IPS DF 6.9 (cell line): ENCODE data around the gene TRMT1.
A peak's percentile ranks its signal among the peaks of the same experiment; 100 is the strongest.

Experiments used
- DNase-seq: peaks from one replicate; pipeline ENCODE4 v3.0.0-alpha.2; 2013; ENCODE audit warnings: low read depth, low spot score
- H3K27ac ChIP-seq: one replicate; pipeline ENCODE4 v1.5.1; 2013; ENCODE audit warnings: low read length, control low read depth
- H3K27me3 ChIP-seq: 2 replicates; pipeline ENCODE4 v1.6.1; 2013; ENCODE audit warnings: mild to moderate bottlenecking, low read length; ENCODE audit not compliant: control insufficient read depth, insufficient read depth
- H3K36me3 ChIP-seq: 2 replicates; pipeline ENCODE4 v1.6.1; 2013; ENCODE audit warnings: low read length; ENCODE audit not compliant: control insufficient read depth, insufficient read depth
- H3K4me1 ChIP-seq: 2 replicates; pipeline ENCODE4 v1.6.1; 2013; ENCODE audit warnings: low read length; ENCODE audit not compliant: control insufficient read depth, insufficient read depth
- H3K4me3 ChIP-seq: 2 replicates; pipeline ENCODE4 v1.5.1; 2013; ENCODE audit warnings: mild to moderate bottlenecking, low read length
- H3K9me3 ChIP-seq: 2 replicates; pipeline ENCODE4 v1.6.1; 2013; ENCODE audit warnings: low read length, inconsistent platforms; ENCODE audit not compliant: control insufficient read depth, insufficient read depth
- WGBS: extraction: QIAGEN DNeasy Blood & Tissue Kit; methylation state at CpG from one replicate; pipeline ENCODE4 v1.1.7; 2013; ENCODE audit warnings: mixed read lengths, missing lambda C conversion rate; ENCODE audit not compliant: insufficient read length, insufficient coverage; 5-methylcytosine and 5-hydroxymethylcytosine counted together

The TRMT1 gene

DNA sequence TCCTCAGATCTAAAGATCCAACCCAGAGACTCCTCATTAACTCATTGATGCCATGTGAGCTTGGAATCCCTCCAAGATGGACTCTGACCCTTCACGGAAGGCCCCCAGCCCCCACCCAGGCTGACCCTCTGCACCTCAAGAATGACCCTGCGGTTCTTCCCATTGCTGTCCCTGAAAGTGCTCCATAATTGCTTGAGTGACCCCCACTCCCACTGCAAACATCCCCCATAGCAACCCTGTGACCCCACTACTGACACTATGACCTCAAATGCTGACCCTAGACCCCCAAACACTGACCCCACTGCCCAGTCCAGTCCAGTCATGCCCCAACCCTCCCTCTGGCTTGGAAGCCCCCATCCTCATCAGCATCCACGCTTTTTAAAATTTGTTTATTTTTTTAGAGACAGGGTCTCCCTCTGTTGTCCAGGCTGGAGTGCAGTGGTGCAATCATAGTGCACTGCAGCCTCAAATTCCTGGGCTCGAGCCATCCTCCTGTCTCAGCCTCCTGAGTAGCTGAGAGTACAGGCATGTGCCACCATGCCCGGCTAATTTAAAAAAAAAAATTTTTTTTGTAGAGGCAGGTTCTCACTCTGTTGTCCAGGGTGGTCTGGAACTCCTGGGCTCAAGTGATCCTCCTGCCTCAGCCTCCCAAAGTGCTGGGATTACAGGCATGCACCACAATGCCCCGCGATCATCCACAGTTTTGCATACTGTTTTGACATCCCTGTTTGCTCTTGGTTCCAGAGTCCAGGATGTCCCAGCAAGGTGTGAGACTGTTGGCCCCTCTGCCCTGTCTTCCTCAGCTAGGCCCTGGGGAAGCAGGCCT lies 14.7 kb downstream of the TRMT1 start:
- no peak for DNase-seq
- H3K27ac ChIP-seq = no peak overlapping the region
- H3K4me3 ChIP-seq = no peak overlapping the region
- H3K27me3 ChIP-seq = peaks cover 24% of the 10 kb centered on the region
- WGBS = no CpG with 5 or more reads among the region's 7 CpGs
- no peaks in the 10 kb centered on the region for H3K9me3 ChIP-seq
- H3K4me1 ChIP-seq = peaks cover 4% of the 10 kb centered on the region; the same call in 1 of the 2 replicates
- H3K36me3 ChIP-seq = 0 out of 2 replicates have a peak, but pooled peaks cover 3% of the 10 kb centered on the region

DNA sequence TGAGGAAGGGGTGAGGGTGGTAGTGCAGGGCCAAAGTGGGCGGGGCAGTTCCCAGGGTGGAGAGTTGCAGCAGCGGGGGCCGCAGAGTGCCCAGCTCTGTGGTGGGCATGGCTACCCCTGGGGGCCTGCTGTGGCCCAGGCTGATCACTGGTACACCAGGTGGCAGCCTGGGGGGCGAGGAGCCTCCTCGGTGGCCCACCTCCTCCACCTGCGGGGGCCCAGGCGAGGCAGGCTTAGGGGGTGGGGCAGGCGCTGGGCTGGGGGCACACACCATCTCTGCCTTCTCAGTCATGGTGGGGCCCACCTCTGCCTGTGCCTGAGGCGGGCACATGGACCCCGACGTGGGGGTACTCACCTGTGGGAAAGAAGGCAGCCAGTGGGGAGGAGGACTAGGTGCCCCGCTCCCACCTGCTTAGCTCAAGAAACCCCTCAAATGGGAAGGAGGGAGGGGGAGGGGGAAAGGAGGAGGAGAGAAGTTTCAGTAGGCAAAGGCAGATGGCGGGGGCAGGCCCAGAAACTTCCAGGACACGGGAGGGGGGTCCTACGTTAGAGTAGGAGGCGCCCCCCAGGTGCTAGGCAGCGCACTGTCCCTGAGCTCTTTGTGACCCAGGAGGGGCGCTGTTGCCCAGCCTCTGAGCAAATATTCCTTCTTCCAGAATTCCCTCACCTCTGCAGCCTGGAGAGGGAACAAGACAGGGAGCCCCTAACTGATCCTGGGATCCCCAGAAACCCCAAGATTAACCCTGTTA lies 15.5 kb downstream of the TRMT1 start:
- Histone ChIP-seq H3K9me3 (no peaks in the 10 kb centered on the region), H3K36me3 (0 out of 2 replicates have a peak, but pooled peaks cover 3% of the 10 kb centered on the region), H3K4me3 (no peak overlapping the region), H3K4me1 (peaks cover 4% of the 10 kb centered on the region; the same call in 1 of the 2 replicates), H3K27me3 (peaks cover 24% of the 10 kb centered on the region), H3K27ac (no peak overlapping the region)
- WGBS = no CpG with 5 or more reads among the region's 18 CpGs
- no peak for DNase-seq

DNA sequence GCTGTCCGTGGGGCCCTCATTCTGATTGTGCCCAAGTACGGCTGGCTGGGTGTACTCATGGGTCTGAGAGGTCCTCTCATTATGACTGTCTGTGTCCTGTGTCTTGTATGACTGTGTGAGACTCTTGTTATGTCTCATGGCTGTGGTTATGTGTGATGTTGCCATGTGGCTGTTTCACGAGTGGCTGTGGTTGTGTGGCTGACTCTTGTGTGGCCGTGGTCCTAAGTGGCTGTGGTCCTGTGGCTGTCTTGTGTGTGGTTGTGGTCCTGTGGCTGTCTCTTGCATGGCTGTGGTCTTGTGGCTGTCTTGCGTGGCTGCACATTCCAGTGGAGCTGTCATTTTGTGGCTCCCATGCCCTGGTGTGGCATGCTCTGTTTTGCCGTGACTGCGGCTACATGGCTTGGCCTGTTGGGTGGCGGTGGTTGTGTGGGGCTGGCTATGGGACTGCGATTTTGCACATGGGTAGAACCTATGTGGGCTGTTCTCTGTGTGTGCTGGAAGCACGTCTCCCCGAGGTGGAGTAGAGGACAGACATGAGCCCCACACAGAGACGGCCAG lies 16.4 kb downstream of the TRMT1 start:
- no peak overlapping the region for H3K4me3 ChIP-seq
- DNase-seq = no peak
- no CpG with 5 or more reads among the region's 12 CpGs for WGBS
- no peaks in the 10 kb centered on the region for H3K36me3 ChIP-seq
- H3K9me3 ChIP-seq = no peaks in the 10 kb centered on the region
- peaks cover 4% of the 10 kb centered on the region; the same call in 1 of the 2 replicates for H3K4me1 ChIP-seq
- no peak overlapping the region for H3K27ac ChIP-seq
- peaks cover 24% of the 10 kb centered on the region for H3K27me3 ChIP-seq

DNA sequence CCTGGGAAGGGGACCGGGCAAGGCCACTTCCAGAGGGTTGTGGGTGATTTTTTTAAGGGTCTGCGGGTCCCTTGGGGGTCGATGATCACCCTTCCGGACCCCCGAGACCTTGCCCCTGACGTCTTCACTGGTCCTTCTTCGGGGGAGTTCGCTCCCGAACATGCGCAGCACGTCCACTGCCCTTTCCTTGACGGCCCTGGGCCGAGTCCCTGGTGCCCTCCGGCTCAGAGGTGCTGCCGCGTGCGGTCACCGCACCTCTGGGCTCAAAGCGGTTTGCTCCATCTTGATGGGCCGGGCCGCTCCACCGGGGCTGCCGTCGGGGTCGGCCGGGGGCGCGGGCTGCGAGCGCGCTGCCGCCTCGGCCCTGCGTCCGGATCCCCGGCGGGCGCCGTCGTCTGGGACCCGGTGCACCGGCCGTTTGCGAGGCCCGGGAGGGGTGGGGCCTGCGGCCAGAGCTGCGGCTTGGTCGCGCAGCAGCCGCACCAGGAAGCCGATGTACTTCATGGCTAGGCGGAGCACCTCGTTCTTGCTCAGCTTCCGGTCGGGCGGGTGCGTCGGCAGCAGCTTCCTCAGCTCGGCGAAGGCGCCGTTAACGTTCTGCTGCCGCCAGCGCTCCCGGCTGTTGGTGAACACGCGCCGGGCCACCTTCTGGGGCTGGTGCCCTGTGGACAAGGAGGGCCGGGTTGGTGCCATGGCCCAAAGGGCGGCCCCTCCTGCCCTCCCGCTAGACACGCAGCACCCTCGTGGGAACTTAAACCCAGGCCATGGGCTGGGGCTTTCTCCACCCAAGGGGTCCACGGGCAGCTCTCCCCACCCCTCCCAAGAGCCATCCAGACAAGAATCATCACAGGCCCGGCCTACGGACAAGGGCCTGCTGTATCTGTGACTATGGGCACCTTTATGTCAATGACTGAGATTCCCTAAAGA lies 17.2 kb downstream of the TRMT1 start:
- WGBS = no CpG with 5 or more reads among the region's 77 CpGs
- Histone ChIP-seq H3K4me3 (peak overlapping the region; percentile 4; the same call in 1 of the 2 replicates), H3K27me3 (peaks cover 25% of the 10 kb centered on the region), H3K27ac (no peak overlapping the region), H3K9me3 (no peaks in the 10 kb centered on the region), H3K36me3 (no peaks in the 10 kb centered on the region), H3K4me1 (peaks cover 4% of the 10 kb centered on the region; the same call in 1 of the 2 replicates)
- no peak for DNase-seq

DNA sequence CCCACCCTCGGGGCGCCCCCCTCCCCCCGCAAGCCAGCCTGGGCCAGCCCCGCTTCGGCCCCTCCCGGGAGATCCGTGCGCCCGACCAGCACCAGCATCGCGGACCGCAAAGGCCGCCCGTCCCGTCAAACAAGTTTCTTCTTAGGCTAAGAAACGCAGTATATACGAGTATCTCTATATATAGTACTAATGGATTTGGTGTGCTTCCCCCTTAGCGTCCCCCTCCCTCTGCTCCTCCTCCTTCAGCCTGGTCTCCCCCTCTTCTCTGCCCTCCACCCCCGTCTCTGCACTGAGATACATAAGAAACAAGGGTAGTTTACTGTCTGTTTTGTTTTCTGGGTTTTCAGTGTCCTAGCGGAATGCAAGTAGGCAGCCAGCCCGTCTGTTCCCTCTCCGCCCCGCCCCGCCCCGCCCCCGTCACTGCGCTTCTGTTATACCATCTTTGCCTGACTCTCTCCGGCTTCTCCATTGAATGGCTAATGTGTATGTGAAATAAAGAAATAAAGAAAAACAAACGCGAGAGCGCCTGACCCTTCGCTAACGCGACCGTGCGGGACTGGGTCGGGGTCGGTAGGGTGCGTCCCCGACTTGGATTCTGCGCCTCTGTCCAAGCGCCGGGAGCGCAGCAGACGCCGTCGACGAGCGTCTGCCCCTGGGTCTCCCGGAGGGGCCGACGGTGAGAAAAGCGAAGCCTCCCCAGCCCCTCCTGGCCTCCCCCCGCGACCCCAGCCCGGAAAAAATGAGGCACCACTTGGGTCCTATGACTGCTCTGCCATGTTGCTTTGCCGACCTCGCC lies 18.1 kb downstream of the TRMT1 start:
- WGBS = no CpG with 5 or more reads among the region's 58 CpGs
- no peak overlapping the region for H3K27ac ChIP-seq

DNA sequence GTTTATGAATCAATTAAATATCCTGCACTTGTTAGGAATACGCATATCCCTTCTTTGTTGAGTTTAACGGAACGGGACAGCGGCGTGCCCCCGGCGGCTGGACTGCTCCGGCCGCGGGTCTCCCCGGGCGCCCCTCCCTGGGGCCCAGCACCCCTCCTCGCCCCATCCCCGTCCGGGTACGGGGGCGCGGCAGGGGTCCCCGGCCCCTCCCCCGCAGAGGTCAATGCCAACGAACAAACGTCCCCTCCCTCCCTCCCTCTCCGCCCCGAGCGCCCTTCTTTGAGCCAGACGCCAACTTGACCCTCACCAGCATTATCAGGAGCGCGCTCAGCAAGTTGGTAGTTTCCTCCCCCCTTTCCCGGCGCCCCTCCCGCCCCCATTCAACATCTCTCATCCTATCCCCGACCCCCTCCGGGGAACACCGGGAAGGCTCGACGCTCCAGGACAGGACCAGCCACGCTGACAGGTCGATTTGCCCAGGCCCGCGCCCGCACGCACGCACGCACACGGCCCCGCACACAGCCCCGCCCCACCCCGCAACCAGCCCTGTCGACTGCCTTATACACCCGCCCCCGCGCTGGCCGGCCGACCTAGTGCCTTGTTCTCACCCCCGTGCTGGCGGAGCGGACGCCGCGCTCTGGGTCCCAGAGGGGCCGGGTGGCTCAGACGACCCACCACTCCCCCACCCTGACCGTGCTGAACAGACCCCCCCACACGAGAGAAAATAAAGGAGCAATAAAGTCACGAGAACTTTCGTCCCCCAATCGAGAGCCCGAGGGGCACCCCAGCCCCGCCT lies 18.9 kb downstream of the TRMT1 start:
- no peak for DNase-seq
- H3K27me3 ChIP-seq = peaks cover 28% of the 10 kb centered on the region
- no peaks in the 10 kb centered on the region for H3K36me3 ChIP-seq
- no peak overlapping the region for H3K27ac ChIP-seq
- no peak overlapping the region; the same call in 1 of the 2 replicates for H3K4me3 ChIP-seq
- H3K9me3 ChIP-seq = no peaks in the 10 kb centered on the region
- WGBS = no CpG with 5 or more reads among the region's 69 CpGs
- H3K4me1 ChIP-seq = 0 out of 2 replicates have a peak, but pooled peaks cover 1% of the 10 kb centered on the region

More for the DNA sequence above, 18.1 kb downstream of the TRMT1 start:
- H3K9me3 ChIP-seq = no peaks in the 10 kb centered on the region
- H3K36me3 ChIP-seq = no peaks in the 10 kb centered on the region
- H3K4me1 ChIP-seq = peaks cover 5% of the 10 kb centered on the region; the same call in 1 of the 2 replicates
- H3K27me3 ChIP-seq = peaks cover 28% of the 10 kb centered on the region
- no peak for DNase-seq
- no peak overlapping the region for H3K4me3 ChIP-seq

DNA sequence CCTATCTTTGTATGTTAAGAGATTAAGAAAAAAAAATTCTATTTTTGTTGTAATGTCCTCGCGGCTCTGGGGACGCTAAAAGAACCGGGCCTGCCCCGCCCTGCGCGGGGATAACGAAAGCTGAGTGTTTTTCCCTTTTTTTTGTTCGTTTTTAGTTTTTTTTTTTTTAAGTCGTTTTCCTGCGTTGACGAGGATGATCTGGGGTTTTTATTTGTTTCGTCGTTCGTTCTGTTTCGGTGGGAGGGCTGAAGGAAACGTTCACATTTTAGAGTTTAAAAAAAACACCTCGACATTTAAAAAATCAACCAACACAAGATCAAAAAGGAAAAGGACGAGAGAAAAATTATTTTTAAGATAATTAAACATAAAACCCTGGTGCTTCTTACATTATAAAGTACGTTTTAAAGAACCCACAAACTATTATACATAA lies 19.5 kb downstream of the TRMT1 start:
- H3K27me3 ChIP-seq = peaks cover 28% of the 10 kb centered on the region
- no peak for DNase-seq
- no peaks in the 10 kb centered on the region for H3K36me3 ChIP-seq
- no peaks in the 10 kb centered on the region for H3K9me3 ChIP-seq
- WGBS = no CpG with 5 or more reads among the region's 20 CpGs
- 0 out of 2 replicates have a peak, but pooled peaks cover 1% of the 10 kb centered on the region for H3K4me1 ChIP-seq
- no peak overlapping the region for H3K4me3 ChIP-seq
- no peak overlapping the region for H3K27ac ChIP-seq

DNA sequence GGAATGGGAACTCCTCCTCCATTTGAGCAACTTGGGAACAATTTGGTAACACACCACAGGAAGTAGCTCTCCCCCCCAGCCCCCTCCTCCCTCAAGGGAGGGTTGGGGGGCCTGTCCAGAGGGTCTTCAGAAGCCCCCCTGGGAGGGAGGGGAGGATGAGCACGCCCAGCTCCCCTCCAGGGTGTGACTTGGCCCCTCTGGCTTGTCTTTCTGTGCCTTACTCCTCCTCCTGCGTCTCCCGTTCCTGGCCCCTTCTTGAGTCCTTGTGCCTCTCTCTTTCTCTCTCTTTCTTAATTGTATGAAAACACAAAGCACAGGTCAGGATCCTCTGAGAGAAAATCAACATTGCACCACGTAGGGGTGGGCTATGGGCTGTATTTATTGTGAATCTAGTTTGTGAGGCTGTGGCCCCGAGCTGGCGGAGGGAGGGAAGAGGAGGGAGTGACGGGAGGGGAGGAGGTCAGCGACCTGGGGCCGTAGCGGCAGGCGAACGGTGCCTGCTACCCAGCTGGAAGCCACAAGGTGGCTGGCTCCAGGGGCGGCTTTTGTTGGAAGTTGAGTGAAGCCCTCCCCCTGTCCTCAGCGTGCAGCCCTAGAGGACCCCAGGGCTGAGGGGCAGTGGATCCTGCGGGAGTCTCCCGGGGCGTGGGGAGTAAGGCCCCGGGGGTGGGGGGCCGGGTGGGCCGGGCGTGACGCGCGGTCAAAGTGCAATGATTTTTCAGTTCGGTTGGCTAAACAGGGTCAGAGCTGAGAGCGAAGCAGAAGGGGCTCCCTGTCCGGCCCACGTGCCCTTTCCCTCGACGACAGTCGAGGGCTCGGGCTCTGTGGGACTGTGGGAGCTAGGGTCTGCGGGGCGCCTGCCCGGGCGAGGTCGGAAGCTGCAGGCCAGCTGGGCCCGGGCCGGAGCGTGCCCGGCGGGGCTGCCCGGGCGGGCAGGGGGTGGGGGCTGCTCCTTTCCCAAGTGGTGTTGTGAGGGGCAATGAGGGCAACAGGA lies 20.3 kb downstream of the TRMT1 start:
- Histone ChIP-seq H3K9me3 (no peaks in the 10 kb centered on the region), H3K4me1 (peaks cover 5% of the 10 kb centered on the region; the same call in 1 of the 2 replicates), H3K27me3 (peaks cover 25% of the 10 kb centered on the region), H3K27ac (no peak overlapping the region), H3K4me3 (peak overlapping the region; percentile 16; the same call in 1 of the 2 replicates), H3K36me3 (no peaks in the 10 kb centered on the region)
- WGBS = no CpG with 5 or more reads among the region's 44 CpGs
- no peak for DNase-seq
